ENCODE measurements around the gene ITLN1.

DNA sequence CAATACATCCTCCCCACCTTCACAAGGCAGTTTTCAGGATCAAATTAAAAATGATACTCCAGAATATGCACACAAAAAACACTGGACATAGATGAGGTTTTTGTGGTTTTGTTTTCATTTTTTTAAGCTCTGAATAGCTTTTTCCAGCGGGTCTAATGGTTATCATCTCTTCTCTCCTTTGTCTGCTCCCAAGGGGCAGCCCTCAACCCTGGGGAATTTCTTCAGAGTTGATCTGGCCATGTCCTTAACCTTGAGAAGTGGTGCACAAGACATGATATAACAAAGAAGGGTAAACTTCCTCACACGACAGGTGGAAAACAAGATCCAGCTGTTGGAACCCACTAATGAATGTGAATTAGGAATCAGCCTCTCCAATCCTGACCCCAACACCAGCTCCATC is 20.8 kb downstream of the ITLN1 start:
- TF ChIP-seq EZH2 (IDR thresholded peaks at IDR 0.05) = no peak
- TF ChIP-seq POLR2AphosphoS5 (IDR thresholded peaks at IDR 0.05; ENCODE audit: borderline replicate concordance, low read depth, low read length) = no peak
